Measurements from ENCODE around the gene NRCAM.

NRCAM gene

DNA sequence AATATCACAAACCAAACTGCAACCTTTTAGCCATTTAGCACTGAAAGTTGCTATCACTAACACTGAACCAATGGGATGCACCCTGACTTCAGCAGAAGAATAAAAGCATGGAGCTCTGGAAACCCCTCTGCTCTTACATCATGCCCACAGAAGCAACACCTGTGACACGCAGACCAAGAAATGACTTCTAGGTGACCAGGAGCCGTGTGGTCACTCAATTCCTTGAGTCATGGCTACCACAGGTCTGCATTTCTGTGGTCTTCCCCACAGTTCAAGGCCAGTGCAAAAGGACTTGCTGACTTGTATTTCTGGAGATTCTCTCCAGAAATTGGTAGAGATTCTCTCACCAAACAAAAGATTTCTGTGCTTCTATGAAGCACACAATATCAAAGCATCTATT, 38.3 kb downstream of the NRCAM start:
- TF ChIP-seq Cebpa-rat (IDR thresholded peaks at IDR 0.05) = no peak

DNA sequence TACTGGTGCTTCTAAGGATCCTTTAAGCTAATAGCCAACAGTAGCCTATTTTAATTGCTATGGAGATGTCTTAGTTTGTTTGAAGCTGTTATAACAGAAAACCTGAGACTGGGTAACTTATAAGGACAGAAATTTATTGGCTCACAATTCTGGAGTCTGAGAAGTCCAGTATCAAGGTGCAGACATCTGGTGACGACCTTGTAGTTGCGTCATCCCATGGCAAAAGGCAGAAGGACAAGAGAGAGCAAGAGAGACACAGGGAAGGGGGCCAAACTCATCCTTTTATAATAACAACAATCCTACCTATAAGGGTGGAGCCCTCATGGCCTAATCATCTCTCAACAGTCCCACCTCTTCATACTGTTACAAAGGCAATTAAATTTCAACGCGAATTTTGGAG, 39.1 kb downstream of the NRCAM start:
- H3K4me1 ChIP-seq = peaks cover 87% of the 10 kb centered on the region
- TF ChIP-seq Cebpa-rat (IDR thresholded peaks at IDR 0.05) = no peak
- H4K20me1 ChIP-seq = peaks cover 14% of the 10 kb centered on the region
- peak overlapping the region; percentile 86 for H3K4me2 ChIP-seq
- no peak overlapping the region for H3K4me3 ChIP-seq
- no peaks in the 10 kb centered on the region for H3K27me3 ChIP-seq
- H3K9me3 ChIP-seq = 0 out of 2 replicates have a peak, but pooled peaks cover 3% of the 10 kb centered on the region
- H3K9ac ChIP-seq = no peak overlapping the region
- H3K36me3 ChIP-seq = no peaks in the 10 kb centered on the region
- H3K27ac ChIP-seq = 0 out of 2 replicates have a peak overlapping the region, but pooled peaks have one; percentile 56

More for the DNA sequence above, 38.3 kb downstream of the NRCAM start:
- Histone ChIP-seq H3K4me2 (peak overlapping the region; percentile 86), H3K9ac (no peak overlapping the region), H3K36me3 (no peaks in the 10 kb centered on the region), H3K27ac (no peak overlapping the region), H3K4me3 (no peak overlapping the region), H3K9me3 (0 out of 2 replicates have a peak, but pooled peaks cover under 1% of the 10 kb centered on the region), H4K20me1 (peaks cover 14% of the 10 kb centered on the region), H3K27me3 (no peaks in the 10 kb centered on the region), H3K4me1 (peaks cover 90% of the 10 kb centered on the region)

DNA sequence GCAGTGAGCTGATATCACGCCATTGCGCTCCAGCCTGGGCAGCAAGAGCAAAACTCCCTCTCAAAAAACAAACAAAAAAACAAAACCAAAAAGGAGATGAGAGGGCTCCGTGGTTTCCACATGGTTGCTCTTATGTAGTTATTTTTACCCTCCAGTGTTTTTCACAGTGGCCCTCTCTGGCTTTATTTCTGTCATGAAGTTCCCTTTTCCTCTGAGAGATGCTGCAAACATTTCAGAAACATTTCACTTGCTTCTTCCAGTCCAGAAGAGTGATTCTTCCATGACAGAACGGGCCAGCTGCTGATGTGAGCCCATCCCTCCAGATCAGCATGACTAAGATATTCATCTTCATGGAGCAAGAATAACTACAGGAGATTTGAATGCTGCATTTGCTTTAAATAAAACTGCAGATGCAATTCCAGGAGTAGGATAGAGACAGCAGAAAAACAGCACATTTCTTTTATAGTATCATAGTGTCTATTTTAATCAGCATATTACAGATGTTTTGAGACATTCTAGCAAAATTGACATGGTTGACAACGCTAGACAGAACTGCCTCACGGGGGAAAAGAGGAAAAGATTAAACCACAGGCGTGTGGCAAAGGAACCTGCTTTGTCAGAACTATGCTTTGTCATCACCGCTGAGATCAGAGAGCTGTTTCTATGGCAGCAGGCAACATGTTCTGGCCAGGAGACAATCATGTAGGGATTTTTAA, 40.3 kb downstream of the NRCAM start:
- Histone ChIP-seq H3K4me2 (peak overlapping the region; percentile 86), H3K4me3 (peak overlapping the region; percentile 16; the same call in 1 of the 2 replicates)
- no peak for TF ChIP-seq Cebpa-rat (IDR thresholded peaks at IDR 0.05)

DNA sequence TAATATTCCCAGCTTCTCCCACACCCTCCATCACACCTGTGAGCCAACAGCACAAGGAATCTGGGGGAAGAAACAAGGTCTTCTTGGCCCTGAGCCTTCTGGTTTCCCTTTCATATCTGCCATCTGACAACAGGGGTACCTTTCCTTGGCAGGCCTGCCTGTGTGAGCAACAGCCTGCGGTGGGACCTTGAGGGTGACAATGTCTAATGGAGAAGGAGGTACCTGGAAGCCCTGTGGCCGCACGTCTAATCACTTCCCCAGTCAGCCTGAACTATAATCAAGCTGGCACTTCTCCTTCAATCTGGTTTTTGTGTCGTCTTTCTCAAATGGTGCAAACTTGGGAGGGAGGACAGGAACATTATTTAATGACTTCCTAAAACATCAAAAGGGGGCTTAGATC, 41.2 kb downstream of the NRCAM start:
- Histone ChIP-seq H3K27ac (peak overlapping the region; percentile 56), H3K4me2 (peak overlapping the region; percentile 86)
- no peak for TF ChIP-seq Cebpa-rat (IDR thresholded peaks at IDR 0.05)

More for the DNA sequence above, 40.3 kb downstream of the NRCAM start:
- H3K9ac ChIP-seq = no peak overlapping the region; the same call in 1 of the 2 replicates
- peaks cover 14% of the 10 kb centered on the region for H4K20me1 ChIP-seq
- peaks cover 76% of the 10 kb centered on the region for H3K4me1 ChIP-seq
- no peaks in the 10 kb centered on the region for H3K36me3 ChIP-seq
- H3K27ac ChIP-seq = peak overlapping the region; percentile 56
- H3K9me3 ChIP-seq = 0 out of 2 replicates have a peak, but pooled peaks cover 3% of the 10 kb centered on the region
- H3K27me3 ChIP-seq = no peaks in the 10 kb centered on the region

DNA sequence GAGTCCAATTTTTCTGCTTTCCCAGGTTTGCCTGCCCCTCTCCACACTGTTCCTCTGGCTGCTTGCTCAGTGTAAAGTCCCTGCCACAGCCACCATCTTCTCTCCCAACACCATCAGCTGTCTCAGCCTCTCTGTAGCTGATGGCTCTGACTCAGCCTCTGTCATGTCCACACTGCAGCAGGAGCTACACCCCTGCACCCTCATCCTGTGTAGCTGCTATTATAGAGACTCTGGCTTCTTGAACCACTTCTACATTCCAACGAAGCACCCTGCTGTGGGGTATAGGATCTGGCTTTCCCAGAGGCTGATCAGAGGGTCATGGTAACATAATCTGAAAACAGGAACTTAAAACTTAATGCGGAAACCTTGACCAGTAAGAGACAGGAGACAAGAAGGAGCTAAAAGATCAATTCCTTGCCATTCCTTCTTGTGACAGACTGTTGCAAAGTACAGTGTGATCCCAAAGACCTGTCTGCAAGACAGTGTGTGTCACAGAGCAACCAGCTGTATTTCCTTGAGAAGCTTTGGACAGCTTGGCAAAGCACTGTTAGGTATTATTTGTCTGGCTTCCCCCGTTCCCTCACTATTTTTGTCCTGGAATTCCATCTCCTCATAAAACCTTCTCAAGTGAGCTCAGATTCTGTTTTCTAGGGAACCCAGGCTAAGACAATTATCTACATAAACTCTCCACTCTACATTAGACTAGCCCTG, 42.3 kb downstream of the NRCAM start:
- Histone ChIP-seq H3K4me2 (peak overlapping the region; percentile 86), H4K20me1 (peaks cover 14% of the 10 kb centered on the region), H3K9me3 (0 out of 2 replicates have a peak, but pooled peaks cover 3% of the 10 kb centered on the region), H3K4me3 (no peak overlapping the region), H3K27me3 (no peaks in the 10 kb centered on the region), H3K4me1 (peaks cover 55% of the 10 kb centered on the region), H3K9ac (no peak overlapping the region), H3K27ac (no peak overlapping the region), H3K36me3 (no peaks in the 10 kb centered on the region)
- TF ChIP-seq Cebpa-rat (IDR thresholded peaks at IDR 0.05) = no peak

More for the DNA sequence above, 41.2 kb downstream of the NRCAM start:
- peaks cover 67% of the 10 kb centered on the region for H3K4me1 ChIP-seq
- peaks cover 14% of the 10 kb centered on the region for H4K20me1 ChIP-seq
- no peak overlapping the region for H3K4me3 ChIP-seq
- H3K9ac ChIP-seq = no peak overlapping the region
- H3K36me3 ChIP-seq = no peaks in the 10 kb centered on the region
- 0 out of 2 replicates have a peak, but pooled peaks cover 3% of the 10 kb centered on the region for H3K9me3 ChIP-seq
- H3K27me3 ChIP-seq = no peaks in the 10 kb centered on the region

DNA sequence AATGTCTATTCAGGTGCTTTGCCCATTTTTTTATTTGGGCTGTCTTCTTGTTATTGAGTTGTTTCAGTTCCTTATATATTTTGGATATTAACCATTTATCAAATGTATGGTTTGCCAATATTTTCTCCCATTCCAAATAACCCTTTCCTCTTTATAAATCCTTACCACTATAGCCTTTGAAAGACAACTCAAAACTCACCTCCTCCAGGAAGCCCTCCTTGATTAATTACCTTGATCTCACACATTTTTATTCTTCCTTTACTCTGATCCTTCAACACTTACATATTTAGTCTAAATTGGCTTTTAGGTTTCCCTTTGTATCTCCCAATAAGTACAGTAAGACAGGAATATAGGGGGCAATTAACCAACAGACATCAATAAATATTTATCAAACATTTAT, 42.9 kb downstream of the NRCAM start:
- TF ChIP-seq Cebpa-rat (IDR thresholded peaks at IDR 0.05) = no peak
- no peaks in the 10 kb centered on the region for H3K36me3 ChIP-seq
- H3K4me1 ChIP-seq = peaks cover 49% of the 10 kb centered on the region
- no peaks in the 10 kb centered on the region for H3K27me3 ChIP-seq
- no peak overlapping the region for H3K4me3 ChIP-seq
- H3K9me3 ChIP-seq = 0 out of 2 replicates have a peak, but pooled peaks cover 3% of the 10 kb centered on the region
- H3K27ac ChIP-seq = no peak overlapping the region
- peak overlapping the region; percentile 86; the same call in 1 of the 2 replicates for H3K4me2 ChIP-seq
- no peak overlapping the region for H3K9ac ChIP-seq
- H4K20me1 ChIP-seq = peaks cover 14% of the 10 kb centered on the region

DNA sequence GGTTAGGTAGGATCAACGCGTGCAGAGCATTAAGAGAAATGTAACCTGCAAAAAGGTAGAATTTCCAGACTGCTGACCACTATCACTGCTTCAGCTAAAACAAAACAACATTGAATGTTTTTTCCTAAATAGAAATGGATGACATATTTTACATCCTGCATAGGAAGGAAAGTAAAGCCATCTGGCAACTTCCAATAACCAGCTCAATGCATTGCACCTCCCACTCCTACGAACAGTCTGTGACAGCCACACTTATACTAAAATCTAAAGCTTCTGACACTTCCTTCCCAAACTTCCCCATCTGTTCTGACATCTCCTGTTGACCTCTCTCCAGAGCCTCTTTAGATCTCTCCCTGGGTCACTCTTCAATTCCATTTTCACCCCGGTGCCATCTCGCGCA, 47.1 kb downstream of the NRCAM start:
- Histone ChIP-seq H3K4me3 (no peak overlapping the region), H3K36me3 (no peaks in the 10 kb centered on the region), H3K27me3 (no peaks in the 10 kb centered on the region)

DNA sequence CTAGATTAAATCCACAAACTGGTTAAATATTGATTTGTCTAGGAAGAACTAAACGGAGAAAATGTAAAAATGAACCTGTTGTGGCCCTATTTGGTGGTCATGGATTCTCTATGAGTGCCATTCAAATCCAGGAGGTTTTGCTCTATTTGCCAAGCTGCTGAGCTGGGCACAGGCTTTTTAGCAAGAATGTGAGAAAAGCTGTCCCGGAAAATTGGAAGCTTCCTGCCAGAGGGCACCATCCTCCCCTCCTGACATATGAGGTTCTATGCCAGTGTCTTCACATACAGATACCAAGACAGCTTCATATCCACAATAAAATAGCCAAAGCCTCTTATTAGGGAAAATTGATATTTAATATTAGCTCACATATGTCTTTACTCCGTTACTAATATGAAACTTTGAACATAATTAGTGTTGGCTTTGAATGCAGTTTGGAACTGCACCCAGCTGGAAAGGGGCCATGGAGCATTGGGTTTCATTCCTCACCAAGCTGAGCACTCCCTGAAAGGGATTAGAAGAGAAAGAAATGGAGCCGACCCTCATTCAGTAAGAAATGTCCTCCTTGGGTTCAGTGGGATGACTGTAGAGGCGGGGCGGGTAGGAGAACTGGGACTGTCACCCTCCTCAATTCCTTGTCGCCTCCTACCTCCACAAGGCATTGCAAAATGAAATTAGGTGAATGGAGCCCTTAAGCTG, 47.8 kb downstream of the NRCAM start:
- 0 out of 2 replicates have a peak, but pooled peaks cover 3% of the 10 kb centered on the region for H3K9me3 ChIP-seq
- no peak overlapping the region for H3K4me2 ChIP-seq
- no peak overlapping the region for H3K27ac ChIP-seq
- no peak overlapping the region for H3K4me3 ChIP-seq
- no peaks in the 10 kb centered on the region for H3K27me3 ChIP-seq
- TF ChIP-seq Cebpa-rat (IDR thresholded peaks at IDR 0.05) = no peak
- H3K36me3 ChIP-seq = no peaks in the 10 kb centered on the region
- H3K9ac ChIP-seq = no peak overlapping the region
- H4K20me1 ChIP-seq = no peaks in the 10 kb centered on the region
- H3K4me1 ChIP-seq = peaks cover under 1% of the 10 kb centered on the region; the same call in 1 of the 2 replicates

More for the DNA sequence above, 47.1 kb downstream of the NRCAM start:
- no peaks in the 10 kb centered on the region for H4K20me1 ChIP-seq
- no peak for TF ChIP-seq Cebpa-rat (IDR thresholded peaks at IDR 0.05)
- no peak overlapping the region for H3K27ac ChIP-seq
- peaks cover 7% of the 10 kb centered on the region for H3K4me1 ChIP-seq
- no peak overlapping the region for H3K4me2 ChIP-seq
- H3K9me3 ChIP-seq = 0 out of 2 replicates have a peak, but pooled peaks cover 3% of the 10 kb centered on the region
- no peak overlapping the region for H3K9ac ChIP-seq

DNA sequence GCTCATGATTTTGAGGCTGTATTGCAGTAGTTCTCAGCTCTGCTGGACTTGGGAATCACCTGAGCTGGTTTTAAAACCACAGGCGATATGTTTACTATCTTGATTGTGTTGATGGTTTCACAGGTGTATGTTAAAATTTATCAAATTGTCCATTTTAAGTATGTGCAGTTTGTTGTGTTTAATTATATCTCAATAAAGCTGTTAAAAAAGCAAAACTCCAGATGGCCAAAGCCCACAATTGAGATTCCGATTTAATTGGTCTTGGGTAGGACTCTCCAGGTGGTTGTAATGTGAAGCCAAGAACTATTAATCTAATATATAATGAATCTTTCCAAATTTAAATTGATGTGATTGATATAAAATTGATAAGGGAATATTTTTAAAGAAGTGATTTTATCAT, 48.6 kb downstream of the NRCAM start:
- H3K27me3 ChIP-seq = no peaks in the 10 kb centered on the region
- no peak overlapping the region for H3K4me3 ChIP-seq
- no peak for TF ChIP-seq Cebpa-rat (IDR thresholded peaks at IDR 0.05)
- no peak overlapping the region for H3K4me2 ChIP-seq
- H3K9ac ChIP-seq = no peak overlapping the region
- H3K4me1 ChIP-seq = no peaks in the 10 kb centered on the region
- H4K20me1 ChIP-seq = no peaks in the 10 kb centered on the region
- no peaks in the 10 kb centered on the region for H3K9me3 ChIP-seq
- no peak overlapping the region for H3K27ac ChIP-seq
- no peaks in the 10 kb centered on the region for H3K36me3 ChIP-seq

Measured in BLaER1 (cell line).